ENCODE measurements around the gene IFNLR1. TPM values are rescaled to one million over a fixed set of nuclear protein-coding genes. Genes with fewer than 3 reads are reported as not detected.

The IFNLR1 gene
- total and polyA plus RNA-seq, 2 donors (not counting 3 experiments of a cell fraction or from before 2014, with no cell fraction given) = 0.01 TPM; not detected in 1

DNA sequence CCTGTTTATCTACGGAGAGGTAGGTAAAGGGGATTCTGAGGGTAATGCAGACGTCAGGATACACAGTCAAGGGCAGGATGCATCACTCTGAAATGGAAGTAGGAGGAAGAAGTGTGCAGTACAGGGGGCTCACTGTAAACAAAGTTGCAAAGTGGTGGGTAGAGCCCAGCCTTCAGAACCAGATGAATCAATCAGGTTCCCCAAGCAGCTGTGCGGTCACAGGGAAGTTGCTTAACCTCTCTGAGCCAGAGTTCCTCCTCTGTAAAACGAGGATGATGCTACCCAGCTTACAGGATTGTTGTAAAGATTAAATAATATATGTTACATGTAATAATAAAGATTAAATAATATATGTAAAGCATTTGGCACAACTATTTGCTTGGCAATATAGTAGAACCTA lies 61.6 kb downstream of the IFNLR1 start:
- intact Hi-C loops (cut with micrococcal nuclease) = no loop called here
- H3K27me3 ChIP-seq (ENCODE audit: control insufficient read depth in 2 of 2, insufficient read depth in 2 of 2, low read length in 2 of 2) = no peaks in the 10 kb centered on the region
- H3K9me1 ChIP-seq (replicated peaks; ENCODE audit: control insufficient read depth, extremely low read depth, insufficient read depth, low read length) = no peaks in the 10 kb centered on the region
- no peaks in the 10 kb centered on the region for H3K79me2 ChIP-seq (ENCODE audit: control insufficient read depth, insufficient read depth, low read length)
- no peaks in the 10 kb centered on the region for H3K36me3 ChIP-seq (ENCODE audit: control insufficient read depth in 2 of 2, extremely low read depth in 1 of 2, insufficient read depth in 2 of 2, low read length in 2 of 2)
- no peak overlapping the region for H3K9ac ChIP-seq (replicated peaks; ENCODE audit: extremely low read depth, insufficient read depth, low read length)
- H3K27ac ChIP-seq (ENCODE audit: insufficient read depth, low read depth, low read length) = no peak overlapping the region
- ChIA-PET POLR2A (no interaction called here), CTCF (interaction anchor here (1.0 to 1.6 kb wide), 4 partner anchors 13 to 54 kb away, joined by 3 to 8 read pairs (median 6); partner anchors contain the start of gene MYOM3)
- H3K4me1 ChIP-seq (ENCODE audit: control insufficient read depth, extremely low read depth, insufficient read depth, low read length) = no peaks in the 10 kb centered on the region
- FAIRE-seq (no peak), DNase-seq (ENCODE audit: low read depth, low spot score) (no peak)
- H4K20me1 ChIP-seq (replicated peaks; ENCODE audit: control insufficient read depth, extremely low read depth, insufficient read depth, low read length) = no peaks in the 10 kb centered on the region
- no TSS peak for BruUV-seq (replicated peaks)
- no peak overlapping the region for H2AFZ ChIP-seq (ENCODE audit: low read depth, low read length)
- H3K9me3 ChIP-seq (replicated peaks; ENCODE audit: control insufficient read depth, insufficient read depth, low read length) = no peaks in the 10 kb centered on the region
- no peak for TF ChIP-seq MYC (IDR thresholded peaks at IDR 0.05; ENCODE audit: low read depth, low read length)
- TF ChIP-seq POLR2AphosphoS5 (IDR thresholded peaks at IDR 0.05; ENCODE audit: insufficient read depth, low read depth, low read length) = no peak
- TF ChIP-seq EZH2 (IDR thresholded peaks at IDR 0.05; ENCODE audit: borderline replicate concordance, low read depth, low read length, severe bottlenecking) = no peak
- TF ChIP-seq GATA2 (IDR thresholded peaks at IDR 0.05; ENCODE audit: insufficient read depth, insufficient read length, low read depth, low read length) = no peak
- no peak for TF ChIP-seq FOS (IDR thresholded peaks at IDR 0.05; ENCODE audit: borderline replicate concordance, insufficient read depth, low read length)
- TF ChIP-seq JUN (IDR thresholded peaks at IDR 0.05; ENCODE audit: borderline replicate concordance, insufficient read depth, insufficient read length, low read depth) = no peak
- TF ChIP-seq, protein P1, sequence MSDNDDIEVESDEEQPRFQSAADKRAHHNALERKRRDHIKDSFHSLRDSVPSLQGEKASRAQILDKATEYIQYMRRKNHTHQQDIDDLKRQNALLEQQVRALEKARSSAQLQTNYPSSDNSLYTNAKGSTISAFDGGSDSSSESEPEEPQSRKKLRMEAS (IDR thresholded peaks at IDR 0.05; ENCODE audit: insufficient read depth, insufficient read length) = no peak
- no peak for TF ChIP-seq POLR2A (IDR thresholded peaks at IDR 0.05; ENCODE audit: low read depth, low read length)
- TF ChIP-seq, protein P2, sequence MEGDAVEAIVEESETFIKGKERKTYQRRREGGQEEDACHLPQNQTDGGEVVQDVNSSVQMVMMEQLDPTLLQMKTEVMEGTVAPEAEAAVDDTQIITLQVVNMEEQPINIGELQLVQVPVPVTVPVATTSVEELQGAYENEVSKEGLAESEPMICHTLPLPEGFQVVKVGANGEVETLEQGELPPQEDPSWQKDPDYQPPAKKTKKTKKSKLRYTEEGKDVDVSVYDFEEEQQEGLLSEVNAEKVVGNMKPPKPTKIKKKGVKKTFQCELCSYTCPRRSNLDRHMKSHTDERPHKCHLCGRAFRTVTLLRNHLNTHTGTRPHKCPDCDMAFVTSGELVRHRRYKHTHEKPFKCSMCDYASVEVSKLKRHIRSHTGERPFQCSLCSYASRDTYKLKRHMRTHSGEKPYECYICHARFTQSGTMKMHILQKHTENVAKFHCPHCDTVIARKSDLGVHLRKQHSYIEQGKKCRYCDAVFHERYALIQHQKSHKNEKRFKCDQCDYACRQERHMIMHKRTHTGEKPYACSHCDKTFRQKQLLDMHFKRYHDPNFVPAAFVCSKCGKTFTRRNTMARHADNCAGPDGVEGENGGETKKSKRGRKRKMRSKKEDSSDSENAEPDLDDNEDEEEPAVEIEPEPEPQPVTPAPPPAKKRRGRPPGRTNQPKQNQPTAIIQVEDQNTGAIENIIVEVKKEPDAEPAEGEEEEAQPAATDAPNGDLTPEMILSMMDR (IDR thresholded peaks at IDR 0.05; ENCODE audit: extremely low read depth in 1 of 2, insufficient read depth in 1 of 2, low read depth in 1 of 2, low read length in 2 of 2) = no peak
- no peak overlapping the region for H3K4me2 ChIP-seq (ENCODE audit: insufficient read depth, low read length)
- dilution Hi-C loops (cut with MboI; ENCODE audit: extremely low pct_ligation_motif_present, low sequenced_read_pairs) = no loop called here
- H3K4me3 ChIP-seq (replicated peaks in 1 of 3; ENCODE audit: insufficient read depth in 1 of 3, low read depth in 1 of 3, low read length in 3 of 3) = no peak overlapping the region

All from endothelial cell of umbilical vein (primary cell).